Calu3 (cell line): ENCODE results near the gene FGGY. TPM values are rescaled to one million over a fixed set of nuclear protein-coding genes. Genes with fewer than 3 reads are reported as not detected.

Source experiments
- BruUV-seq: library from RNA; stranded (reverse); fragments of 400-500 nt; replicated peaks from 2 replicates; lab custom pipeline; 2021; lab: Mats Ljungman, UMichigan
- CTCF ChIA-PET: fragments of 300-600 bp; sonication (Branson Sonifier 250); formaldehyde crosslinking; loops from one replicate; lab custom pipeline; 2022; ENCODE audit warnings: antibody characterized with exemption; lab: Charles Lee
- DNase-seq: peaks from one replicate; pipeline ENCODE4 v3.0.0; 2022
- H3K27ac Mint-ChIP-seq: one replicate; pipeline ENCODE4 v1.8.0; 2022; ENCODE audit warnings: mixed read lengths; ENCODE audit not compliant: unreplicated experiment
- H3K27me3 Mint-ChIP-seq: one replicate; pipeline ENCODE4 v1.8.0; 2022; ENCODE audit warnings: mixed read lengths; ENCODE audit not compliant: unreplicated experiment
- H3K36me3 Mint-ChIP-seq: one replicate; pipeline ENCODE4 v1.8.0; 2022; ENCODE audit warnings: mild to moderate bottlenecking, moderate library complexity, mixed read lengths; ENCODE audit not compliant: insufficient read depth, unreplicated experiment
- H3K4me1 Mint-ChIP-seq: one replicate; pipeline ENCODE4 v1.8.0; 2022; ENCODE audit warnings: mild to moderate bottlenecking, low read depth, mixed read lengths; ENCODE audit not compliant: unreplicated experiment
- H3K4me3 Mint-ChIP-seq: one replicate; pipeline ENCODE4 v1.8.0; 2022; ENCODE audit warnings: mild to moderate bottlenecking, low read depth, moderate library complexity, mixed read lengths; ENCODE audit not compliant: unreplicated experiment
- H3K9me3 Mint-ChIP-seq: one replicate; pipeline ENCODE4 v1.8.0; 2022; ENCODE audit warnings: low read depth, mixed read lengths; ENCODE audit not compliant: unreplicated experiment
- intact Hi-C: fragments of 100-400 bp; cut with micrococcal nuclease; formaldehyde crosslinking; loops from one replicate; pipeline ENCODE4 v1.10.0; 2022; ENCODE audit not compliant: unreplicated experiment
- total RNA-seq: library from RNA; stranded (reverse); gene quantifications from 2 replicates; pipeline ENCODE4 v1.2.3, GENCODE V29; 2022
- TF ChIP-seq, protein P1 (sequence below): fragments of 200-600 bp; IDR thresholded peaks from one replicate; pipeline ENCODE4 v1.8.0; 2022; ENCODE audit warnings: antibody characterized with exemption; ENCODE audit not compliant: unreplicated experiment

FGGY gene
- total RNA-seq, 1 experiment from 2014 or later, result 11.1 TPM

DNA sequence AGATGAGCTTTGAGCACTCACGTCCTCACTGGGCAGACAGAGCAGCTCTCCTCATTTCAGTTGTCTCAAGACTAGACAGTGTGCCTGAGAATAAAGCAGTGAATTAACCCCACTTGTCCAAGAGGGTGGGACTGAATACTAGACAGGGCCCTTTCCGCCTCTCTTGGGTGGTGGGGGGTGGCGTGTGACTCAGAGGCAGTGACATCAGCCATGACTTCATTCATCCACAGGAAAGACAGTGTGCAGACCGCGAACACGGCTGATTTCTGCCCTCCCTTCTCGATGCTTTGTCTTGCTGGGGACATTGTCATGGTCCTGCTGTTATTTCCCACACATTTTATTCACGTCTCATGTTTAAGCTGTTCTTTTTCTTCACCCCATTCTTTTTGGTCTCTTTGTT is 64.9 kb downstream of the FGGY start:
- Mint-ChIP-seq H3K27me3 (no peaks in the 10 kb centered on the region), H3K4me3 (no peak overlapping the region), H3K4me1 (no peaks in the 10 kb centered on the region), H3K27ac (no peak overlapping the region), H3K9me3 (peaks cover 4% of the 10 kb centered on the region), H3K36me3 (no peaks in the 10 kb centered on the region)
- no peak for DNase-seq
- intact Hi-C loops, result no loop called here
- TF ChIP-seq, protein P1, sequence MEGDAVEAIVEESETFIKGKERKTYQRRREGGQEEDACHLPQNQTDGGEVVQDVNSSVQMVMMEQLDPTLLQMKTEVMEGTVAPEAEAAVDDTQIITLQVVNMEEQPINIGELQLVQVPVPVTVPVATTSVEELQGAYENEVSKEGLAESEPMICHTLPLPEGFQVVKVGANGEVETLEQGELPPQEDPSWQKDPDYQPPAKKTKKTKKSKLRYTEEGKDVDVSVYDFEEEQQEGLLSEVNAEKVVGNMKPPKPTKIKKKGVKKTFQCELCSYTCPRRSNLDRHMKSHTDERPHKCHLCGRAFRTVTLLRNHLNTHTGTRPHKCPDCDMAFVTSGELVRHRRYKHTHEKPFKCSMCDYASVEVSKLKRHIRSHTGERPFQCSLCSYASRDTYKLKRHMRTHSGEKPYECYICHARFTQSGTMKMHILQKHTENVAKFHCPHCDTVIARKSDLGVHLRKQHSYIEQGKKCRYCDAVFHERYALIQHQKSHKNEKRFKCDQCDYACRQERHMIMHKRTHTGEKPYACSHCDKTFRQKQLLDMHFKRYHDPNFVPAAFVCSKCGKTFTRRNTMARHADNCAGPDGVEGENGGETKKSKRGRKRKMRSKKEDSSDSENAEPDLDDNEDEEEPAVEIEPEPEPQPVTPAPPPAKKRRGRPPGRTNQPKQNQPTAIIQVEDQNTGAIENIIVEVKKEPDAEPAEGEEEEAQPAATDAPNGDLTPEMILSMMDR, result no peak
- no TSS peak for BruUV-seq
- CTCF ChIA-PET, result no interaction called here

DNA sequence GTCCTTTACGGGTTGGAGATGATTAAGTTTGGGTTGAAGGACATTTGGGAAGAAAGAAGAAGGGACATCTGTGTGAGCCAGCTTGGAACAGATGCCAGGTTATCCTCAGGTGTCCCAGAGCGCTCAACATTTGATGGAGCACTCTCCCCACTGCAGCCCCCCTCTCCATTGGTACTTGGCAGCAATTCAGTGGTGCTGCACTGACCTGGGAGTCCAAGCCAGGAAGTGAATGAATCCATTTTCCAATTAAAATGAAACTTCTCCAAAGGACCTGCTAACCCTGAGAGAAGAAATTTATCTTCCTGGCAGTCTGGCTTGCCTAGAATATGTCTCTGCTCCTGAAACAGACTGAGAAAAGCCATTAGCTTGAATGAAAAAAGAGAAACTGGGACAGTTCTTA is 67.1 kb downstream of the FGGY start:
- Mint-ChIP-seq H3K27me3 (no peaks in the 10 kb centered on the region), H3K36me3 (no peaks in the 10 kb centered on the region), H3K4me3 (no peak overlapping the region), H3K9me3 (peaks cover 4% of the 10 kb centered on the region), H3K27ac (no peak overlapping the region), H3K4me1 (no peaks in the 10 kb centered on the region)
- DNase-seq, result no peak
- TF ChIP-seq, protein P1, result no peak
- intact Hi-C loops, result no loop called here
- CTCF ChIA-PET, result no interaction called here
- BruUV-seq, result no TSS peak

DNA sequence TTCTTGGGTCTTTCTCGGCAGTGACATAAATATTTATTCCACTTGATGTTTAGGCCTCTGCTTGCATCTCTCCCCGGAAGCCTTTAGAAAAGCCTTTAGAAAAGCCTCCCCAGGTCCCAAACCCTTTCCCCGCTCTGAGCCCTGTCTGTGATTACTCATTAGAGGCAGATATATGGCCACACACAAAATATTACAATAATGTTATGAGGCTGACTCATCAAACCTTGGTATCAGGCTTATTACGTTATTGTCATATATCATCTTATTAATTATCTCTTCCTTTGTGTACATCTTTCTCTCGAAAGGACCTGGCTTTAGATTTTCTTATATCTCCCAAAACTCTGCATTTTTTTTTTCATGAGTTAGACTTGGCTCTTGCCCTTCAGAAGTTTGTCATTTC is 69.5 kb downstream of the FGGY start:
- DNase-seq, result no peak
- intact Hi-C loops, result no loop called here

DNA sequence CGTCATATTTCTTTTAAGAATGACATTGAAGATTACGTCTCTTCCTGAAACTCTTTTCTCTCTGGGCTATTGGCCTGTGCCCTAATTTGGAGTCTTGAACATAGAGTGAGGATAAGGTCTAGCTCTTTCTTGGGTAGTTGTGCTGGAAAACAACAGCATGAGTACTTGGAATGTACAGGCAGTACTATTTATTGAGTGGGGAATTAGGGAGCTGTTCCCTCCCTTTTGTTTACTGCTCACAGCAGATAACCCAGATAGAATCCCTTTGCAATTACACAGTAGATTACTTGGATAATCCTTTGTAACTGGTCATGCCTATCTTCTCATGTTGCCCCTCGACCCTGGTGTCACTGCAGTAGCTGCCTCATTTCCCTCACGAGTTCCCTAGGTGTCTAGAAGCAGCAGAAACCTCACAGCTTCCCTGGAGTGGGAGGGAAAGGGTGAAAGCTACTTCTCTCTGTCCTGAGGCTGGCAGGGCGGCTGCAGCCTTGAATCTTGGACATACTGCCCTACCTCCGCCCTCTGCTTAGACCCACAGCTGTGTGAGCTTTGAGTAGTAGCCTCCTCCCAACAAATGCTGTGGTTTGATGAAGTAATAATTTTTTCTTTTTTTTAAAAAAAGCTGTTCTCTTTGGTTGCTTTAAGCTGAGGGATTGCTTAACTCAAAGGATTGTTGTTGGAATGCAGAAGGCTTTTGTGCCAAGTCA is 70.6 kb downstream of the FGGY start:
- TF ChIP-seq, protein P1, result no peak
- intact Hi-C loops, result no loop called here
- H3K9me3 Mint-ChIP-seq, result peaks cover 6% of the 10 kb centered on the region
- no peaks in the 10 kb centered on the region for H3K4me1 Mint-ChIP-seq
- no peak overlapping the region for H3K4me3 Mint-ChIP-seq
- DNase-seq, result no peak
- no peak overlapping the region for H3K27ac Mint-ChIP-seq
- BruUV-seq, result no TSS peak
- CTCF ChIA-PET, result interaction anchor here (0.6 kb wide), 1 partner anchor 23 kb away, joined by 3 read pairs; no protein-coding TSS in a partner anchor
- H3K36me3 Mint-ChIP-seq, result no peaks in the 10 kb centered on the region
- H3K27me3 Mint-ChIP-seq, result no peaks in the 10 kb centered on the region

More for the DNA sequence above, 69.5 kb downstream of the FGGY start:
- no TSS peak for BruUV-seq
- Mint-ChIP-seq H3K27ac (no peak overlapping the region), H3K4me3 (no peak overlapping the region), H3K4me1 (no peaks in the 10 kb centered on the region), H3K36me3 (no peaks in the 10 kb centered on the region), H3K27me3 (no peaks in the 10 kb centered on the region), H3K9me3 (peaks cover 6% of the 10 kb centered on the region)
- CTCF ChIA-PET, result no interaction called here
- TF ChIP-seq, protein P1, result no peak
